ENCODE results near the gene THTPA.

The THTPA gene

DNA sequence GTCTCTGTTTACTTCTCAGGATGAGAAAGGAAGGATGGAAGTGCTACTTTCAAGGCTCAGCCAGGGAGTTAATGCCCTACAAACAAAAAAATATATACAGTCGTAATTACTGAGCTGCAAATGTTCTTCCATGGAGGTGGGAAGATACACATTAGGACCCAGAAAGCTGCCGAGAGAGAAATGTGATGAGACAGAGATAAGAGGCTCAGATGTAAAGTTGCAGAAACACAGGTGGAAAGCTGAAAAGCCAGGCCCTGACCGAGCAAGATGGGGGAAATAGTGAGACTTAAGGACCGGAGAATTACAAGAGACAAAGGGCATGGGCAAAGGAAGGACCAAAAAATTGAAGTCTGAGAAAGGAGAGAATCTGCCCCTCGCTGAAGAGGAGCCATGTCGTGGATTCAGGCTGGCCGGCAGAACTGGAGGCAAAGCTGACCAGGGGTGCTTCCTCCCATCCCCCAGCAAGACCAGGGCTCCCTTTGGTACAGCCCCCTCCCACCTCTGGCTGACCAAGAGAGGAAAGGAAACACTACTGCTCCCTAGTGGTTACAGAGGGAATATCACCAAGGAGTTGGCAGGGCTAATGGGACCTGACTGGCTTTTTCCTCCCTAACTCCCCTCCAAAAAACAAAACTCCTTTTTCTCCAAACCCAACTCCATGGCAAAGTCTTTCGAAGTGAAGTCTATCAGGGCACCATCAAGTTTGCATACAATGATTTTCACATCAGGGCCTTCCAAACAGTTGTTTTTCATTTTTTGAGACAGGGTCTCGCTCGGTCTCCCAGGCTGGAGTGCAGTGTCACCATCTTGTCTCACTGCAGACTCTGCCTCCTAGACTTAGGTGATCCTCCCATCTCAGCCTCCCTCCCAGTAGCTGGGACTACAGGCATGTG is 16.6 kb upstream of the THTPA start:
- in situ Hi-C loops (cut with HindIII; ENCODE audit: low sequenced_read_pairs) = no loop called here
- no peak overlapping the region for H3K4me3 ChIP-seq (ENCODE audit: low read depth, low read length)
- peak; percentile 31 for DNase-seq (ENCODE audit: low read depth, low spot score)
- TF ChIP-seq CTCF (IDR thresholded peaks at IDR 0.05; ENCODE audit: low read depth, low read length) = peak; percentile 79

DNA sequence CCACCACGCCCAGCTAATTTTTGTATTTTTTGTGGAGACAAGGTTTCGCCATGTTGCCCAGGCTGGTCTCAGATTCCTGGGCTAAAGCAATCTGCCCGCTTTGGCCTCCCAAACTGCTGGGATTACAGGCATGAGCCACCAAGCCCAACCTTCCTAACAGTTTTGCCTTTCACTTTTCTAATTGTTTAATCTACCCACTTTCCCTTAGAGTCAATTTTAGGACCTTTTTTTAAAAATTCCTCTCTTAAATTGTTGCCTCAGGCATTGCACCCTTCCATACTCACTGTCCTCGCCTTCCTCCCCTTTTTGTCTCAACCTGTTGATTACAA is 16.0 kb upstream of the THTPA start:
- H3K4me3 ChIP-seq (ENCODE audit: low read depth, low read length) = no peak overlapping the region
- no peak for DNase-seq (ENCODE audit: low read depth, low spot score)
- no peak for TF ChIP-seq CTCF (IDR thresholded peaks at IDR 0.05; ENCODE audit: low read depth, low read length)
- in situ Hi-C loops (cut with HindIII; ENCODE audit: low sequenced_read_pairs) = no loop called here

GRCh38 chr14:23542261-23542660 is 13.8 kb upstream of the THTPA start:
- DNase-seq (ENCODE audit: low read depth, low spot score) = no peak
- TF ChIP-seq CTCF (IDR thresholded peaks at IDR 0.05; ENCODE audit: low read depth, low read length) = no peak
- in situ Hi-C loops (cut with HindIII; ENCODE audit: low sequenced_read_pairs) = no loop called here
- no peak overlapping the region for H3K4me3 ChIP-seq (ENCODE audit: low read depth, low read length)

DNA sequence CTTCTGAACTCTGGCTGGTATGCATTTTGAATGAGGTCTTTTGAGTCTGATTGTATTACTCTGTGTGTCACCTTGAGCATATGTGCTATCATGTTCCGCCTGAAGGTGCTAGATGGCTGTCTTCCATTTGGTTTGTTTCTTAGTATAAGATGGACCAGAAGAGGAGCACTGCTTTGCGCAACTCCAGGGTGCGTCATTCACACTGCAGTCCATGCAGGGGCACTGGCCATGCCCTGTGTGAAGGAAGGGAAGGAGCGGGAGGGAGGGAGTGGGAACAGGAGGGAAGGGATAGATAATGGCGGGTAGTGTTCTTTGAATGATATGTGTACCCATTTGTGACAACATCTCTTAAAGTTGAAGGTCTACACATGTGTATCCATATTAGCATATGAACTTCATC is 12.7 kb upstream of the THTPA start:
- in situ Hi-C loops (cut with HindIII; ENCODE audit: low sequenced_read_pairs) = no loop called here
- no peak for TF ChIP-seq CTCF (IDR thresholded peaks at IDR 0.05; ENCODE audit: low read depth, low read length)
- DNase-seq (ENCODE audit: low read depth, low spot score) = no peak
- no peak overlapping the region for H3K4me3 ChIP-seq (ENCODE audit: low read depth, low read length)

- DNase-seq (ENCODE audit: low read depth, low spot score) = no peak
- H3K4me3 ChIP-seq (ENCODE audit: low read depth, low read length) = no peak overlapping the region
- no peak for TF ChIP-seq CTCF (IDR thresholded peaks at IDR 0.05; ENCODE audit: low read depth, low read length)
- in situ Hi-C loops (cut with HindIII; ENCODE audit: low sequenced_read_pairs) = no loop called here
Measured at GRCh38 chr14:23544511-23545447, 11.3 kb upstream of the THTPA start.

DNA sequence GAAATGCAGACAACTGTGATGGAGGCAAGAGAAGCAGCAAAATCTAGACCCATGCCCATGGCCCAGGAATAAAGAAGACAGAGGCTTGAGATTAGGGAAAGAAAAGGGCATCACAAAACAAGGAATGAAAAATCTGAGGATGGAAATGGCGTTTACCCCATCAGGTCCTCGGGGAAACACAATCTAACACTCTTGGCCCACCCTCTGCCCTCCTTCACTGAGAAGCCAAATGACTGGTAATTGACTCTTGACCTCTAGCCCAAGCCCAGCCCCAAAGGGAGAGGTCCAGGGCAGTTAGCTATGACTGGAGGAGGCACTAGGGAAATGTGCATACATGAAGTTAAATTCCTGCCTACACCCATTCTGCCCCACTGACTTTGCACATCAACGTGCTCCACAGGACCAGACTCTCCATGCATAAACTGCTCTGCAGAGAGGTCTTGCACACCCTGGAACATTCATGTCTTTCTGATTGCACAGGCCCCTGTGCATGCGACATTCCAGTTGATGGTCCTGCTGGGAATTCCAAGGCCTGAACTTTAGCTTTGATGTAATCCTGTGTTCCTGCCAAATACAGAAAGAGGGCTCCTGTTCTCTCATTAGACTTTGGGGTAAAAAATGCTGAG is 10.2 kb upstream of the THTPA start:
- no peak for DNase-seq (ENCODE audit: low read depth, low spot score)
- TF ChIP-seq CTCF (IDR thresholded peaks at IDR 0.05; ENCODE audit: low read depth, low read length) = no peak
- H3K4me3 ChIP-seq (ENCODE audit: low read depth, low read length) = no peak overlapping the region
- in situ Hi-C loops (cut with HindIII; ENCODE audit: low sequenced_read_pairs) = no loop called here

Data from astrocyte of the spinal cord (primary cell).